Transverse colon (tissue), 4 donors: ENCODE results near the gene TBX2.
A peak's percentile ranks its signal among the peaks of the same experiment; 100 is the strongest.

Experiments used
- CTCF ChIP-seq, 5 experiments: fragments of 200-600 bp in 3 of 5; fragments of 450-650 bp in 2 of 5; sonication (generic) in 3 of 5; IDR thresholded peaks; 1 replicate in 2 of 5; 2 replicates in 3 of 5; pipeline ENCODE4 v1.5.1; 2016 to 2017; ENCODE audit warnings: antibody characterized with exemption in 5 of 5, inconsistent platforms in 3 of 5, mild to moderate bottlenecking in 2 of 5, moderate library complexity in 1 of 5
- EP300 ChIP-seq: sonication (generic); formaldehyde crosslinking; IDR thresholded peaks from one replicate; pipeline ENCODE4 v1.6.1; 2017; ENCODE audit warnings: antibody characterized with exemption, low read depth
- POLR2A ChIP-seq: fragments of 450-650 bp; IDR thresholded peaks from one replicate; pipeline ENCODE4 v1.6.1; 2016; ENCODE audit warnings: antibody characterized with exemption, mild to moderate bottlenecking, moderate library complexity
- POLR2AphosphoS5 ChIP-seq, 3 donors: sonication (generic); formaldehyde crosslinking; IDR thresholded peaks; one replicate each; pipeline ENCODE4 v1.6.1; 2016; ENCODE audit warnings: antibody characterized with exemption in 3 of 3

- TF ChIP-seq POLR2A (no peak), POLR2AphosphoS5 (IDR thresholded peaks at IDR 0.05) (no peak), CTCF (IDR thresholded peaks at IDR 0.05) (peak; percentile 76 to 96 (median 91)), EP300 (no peak)
Observed at GRCh38 chr17:61416540-61417363, 17.1 kb downstream of the TBX2 start.
